ENCODE data around the gene PGP.

PGP gene

DNA sequence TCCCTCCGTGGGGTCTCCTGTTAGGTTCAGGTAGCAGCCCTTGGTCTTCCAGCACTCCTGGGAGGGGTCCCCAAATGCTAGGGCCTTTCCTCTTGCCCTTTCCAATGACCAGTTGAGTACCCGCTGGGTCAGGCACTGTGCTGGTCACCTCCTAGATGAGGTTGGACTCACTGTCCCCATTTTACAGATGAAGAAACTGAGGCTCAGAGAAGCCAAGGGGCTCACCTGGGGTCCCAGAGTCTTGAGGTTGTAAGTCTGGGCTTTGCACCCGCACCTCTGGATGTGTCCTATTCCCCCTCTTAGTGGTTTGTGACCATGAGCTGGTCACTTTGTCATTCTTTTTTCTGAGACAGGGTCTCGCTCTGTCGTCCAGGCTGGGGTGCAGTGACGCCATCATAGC is 16.9 kb downstream of the PGP start:
- no peak for DNase-seq

- DNase-seq: no peak
Measured at GRCh38 chr16:2196981-2197511, 17.6 kb downstream of the PGP start.

- no peak for DNase-seq
Measured at GRCh38 chr16:2196162-2196980, 18.3 kb downstream of the PGP start, which contains the start of gene CASKIN1. TSS of gene CASKIN1 (minus strand) at chr16:2196605. CDS start at chr16:2196432, 173 bp downstream.

- no peak for DNase-seq
Measured at GRCh38 chr16:2195322-2196161, 19.1 kb downstream of the PGP start.

DNA sequence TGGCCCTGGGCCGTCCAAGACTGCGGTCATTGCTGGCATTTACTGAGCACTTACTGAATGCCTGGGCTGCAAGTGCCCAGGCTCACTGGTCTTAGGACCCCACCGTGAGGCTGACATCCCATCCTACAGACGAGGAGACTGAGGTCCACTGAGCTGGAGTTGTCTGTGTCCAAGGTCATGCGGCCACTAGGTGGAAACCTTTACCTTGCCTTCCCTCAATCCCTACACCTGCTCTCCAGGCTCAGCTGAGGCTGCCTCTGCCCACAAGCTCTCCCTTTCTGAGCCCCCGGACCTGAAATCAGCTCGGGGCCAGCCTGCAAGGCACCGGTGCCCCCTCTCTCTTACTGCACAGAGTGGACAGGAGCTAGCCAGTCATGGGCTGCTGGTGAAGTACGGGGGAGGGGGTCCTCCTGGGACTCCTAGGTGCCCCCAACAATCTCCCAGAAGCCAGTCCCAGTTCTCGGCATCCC is 19.8 kb downstream of the PGP start:
- no peak for DNase-seq

DNA sequence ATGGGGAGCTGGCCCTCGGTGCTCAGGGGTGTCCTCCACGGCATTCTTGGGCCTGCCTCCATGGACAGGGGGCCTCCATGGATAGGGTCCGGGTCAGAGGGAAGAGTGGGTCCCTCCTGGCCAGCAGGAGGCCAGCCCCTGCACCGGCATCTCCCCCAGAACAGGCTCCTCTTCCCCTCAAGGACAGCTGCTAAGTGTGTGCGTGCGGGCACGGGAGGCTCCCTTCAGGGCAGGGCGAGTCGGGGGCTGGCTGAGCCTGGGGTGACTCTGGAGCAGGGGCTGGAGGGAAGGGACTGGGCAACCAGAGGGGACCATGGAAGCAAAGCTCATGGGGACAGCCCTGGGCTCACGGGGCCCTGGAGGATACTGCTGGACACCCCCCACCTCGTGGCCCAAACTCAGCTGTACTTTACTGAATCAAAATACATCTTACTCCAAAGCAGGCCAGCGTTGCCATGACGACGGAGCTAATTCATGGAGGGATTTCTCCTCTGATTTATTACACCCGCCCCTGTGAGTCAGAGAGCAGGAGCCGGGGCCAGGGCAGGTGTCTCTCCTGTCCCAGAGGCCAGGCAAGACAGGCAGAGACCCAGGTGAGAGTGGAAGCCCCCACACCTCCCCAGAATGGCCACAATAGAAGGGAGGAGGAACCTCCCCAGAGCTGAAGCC is 20.3 kb downstream of the PGP start:
- DNase-seq: no peak

GRCh38 chr16:2191446-2191706 is 23.3 kb downstream of the PGP start:
- no peak for DNase-seq

DNA sequence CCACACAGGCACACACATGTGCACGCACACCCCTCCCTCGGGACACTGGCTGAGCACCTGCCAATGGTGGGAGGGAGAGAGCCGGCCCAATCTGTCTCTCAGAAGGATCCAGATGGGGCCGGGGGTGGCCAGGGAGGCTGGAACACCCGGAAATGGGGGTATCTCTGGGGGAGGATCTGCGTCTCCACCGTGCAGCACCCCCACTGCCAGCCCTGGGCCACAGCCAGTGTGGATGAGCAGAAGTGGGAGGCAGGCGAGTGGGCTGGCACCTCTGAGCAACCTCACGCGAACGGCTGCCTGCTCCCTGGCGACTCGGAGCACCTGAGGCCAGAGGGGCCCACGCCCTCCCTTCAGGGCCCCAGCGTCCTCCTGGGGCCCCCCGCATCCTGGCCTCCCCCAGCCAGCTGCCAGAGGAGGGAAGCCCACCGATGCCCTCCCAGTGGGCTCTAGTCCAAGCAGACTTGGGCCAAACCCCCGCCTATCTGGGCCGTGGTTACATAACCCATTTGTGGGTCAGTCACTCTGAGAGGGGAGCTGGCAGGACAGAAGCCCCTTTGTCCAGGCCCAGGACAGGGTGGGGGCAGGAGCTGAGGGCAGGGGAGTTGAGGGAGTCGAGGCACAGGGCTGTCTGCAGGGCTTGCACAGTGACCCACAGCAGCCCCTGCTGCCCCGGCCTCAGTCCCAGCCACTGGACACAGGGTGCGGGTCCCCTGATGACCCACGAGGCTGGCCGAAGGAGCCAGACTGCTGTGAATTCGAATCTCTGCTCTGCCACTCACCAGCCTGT is 23.8 kb downstream of the PGP start:
- no peak for DNase-seq

DNA sequence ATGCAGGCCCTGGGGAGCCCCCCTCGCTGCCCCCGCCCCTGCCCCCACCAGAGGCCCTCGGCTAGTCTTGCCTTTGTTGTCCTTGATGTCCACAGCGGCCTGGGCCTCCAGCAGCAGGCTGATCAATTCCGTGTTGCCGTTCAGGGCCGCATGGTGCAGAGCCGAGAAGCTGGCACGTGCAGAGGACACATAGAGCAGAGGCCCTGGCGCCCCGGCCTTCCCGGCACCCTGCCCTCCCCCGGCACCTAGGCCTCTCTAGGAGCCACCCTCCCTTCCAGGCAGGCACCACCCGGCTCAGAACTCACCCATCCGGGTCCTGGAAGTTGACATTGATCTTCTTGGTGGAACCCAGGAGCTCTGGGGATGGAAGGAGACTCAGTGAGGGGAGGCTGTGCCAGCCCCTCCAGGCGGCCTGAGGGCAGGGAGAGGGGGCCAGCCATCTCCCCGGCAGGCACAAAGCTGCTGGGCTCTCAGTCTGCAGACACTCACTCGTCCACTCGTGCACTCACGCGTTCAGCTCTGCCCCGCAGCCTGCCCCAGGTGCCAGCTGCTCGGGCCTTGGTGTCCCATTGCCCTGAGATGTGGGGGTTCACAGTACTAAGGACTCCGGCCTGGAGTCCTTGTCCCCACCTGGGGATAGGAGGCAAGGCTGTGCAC is 24.5 kb downstream of the PGP start:
- DNase-seq: no peak

DNA sequence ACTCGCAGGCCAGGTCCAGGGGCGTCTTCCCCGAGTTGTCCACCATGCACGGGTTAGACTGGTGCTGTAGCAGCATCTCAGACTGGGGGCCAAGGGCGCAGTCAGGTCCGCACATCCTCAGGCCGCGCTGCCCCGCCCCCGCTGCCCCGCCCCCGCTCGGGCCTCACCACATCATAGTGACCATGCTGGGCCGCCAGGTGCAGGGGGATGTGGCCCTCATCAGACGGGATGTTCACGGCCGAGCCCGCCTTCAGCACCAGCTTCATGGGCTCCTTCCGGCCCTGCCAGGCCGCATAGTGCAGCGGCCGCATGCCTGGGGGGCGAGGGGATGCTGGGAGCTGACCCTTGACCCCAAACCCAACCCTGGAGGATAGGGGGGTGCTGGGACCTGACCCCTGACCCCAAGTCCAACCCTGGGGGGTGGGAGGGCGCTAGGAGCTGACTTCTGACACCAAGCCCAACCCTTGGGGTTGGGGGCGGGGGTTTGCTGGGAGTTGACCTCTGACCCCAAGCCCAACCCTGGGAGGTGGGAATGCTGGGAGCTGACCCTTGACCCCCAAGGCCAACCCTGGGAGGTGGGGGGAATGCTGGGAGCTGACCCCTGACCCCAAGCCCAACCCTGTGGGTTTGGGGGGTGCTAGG is 25.3 kb downstream of the PGP start:
- DNase-seq: no peak

- no peak for DNase-seq
Measured at GRCh38 chr16:2188395-2188794, 26.2 kb downstream of the PGP start.

DNA sequence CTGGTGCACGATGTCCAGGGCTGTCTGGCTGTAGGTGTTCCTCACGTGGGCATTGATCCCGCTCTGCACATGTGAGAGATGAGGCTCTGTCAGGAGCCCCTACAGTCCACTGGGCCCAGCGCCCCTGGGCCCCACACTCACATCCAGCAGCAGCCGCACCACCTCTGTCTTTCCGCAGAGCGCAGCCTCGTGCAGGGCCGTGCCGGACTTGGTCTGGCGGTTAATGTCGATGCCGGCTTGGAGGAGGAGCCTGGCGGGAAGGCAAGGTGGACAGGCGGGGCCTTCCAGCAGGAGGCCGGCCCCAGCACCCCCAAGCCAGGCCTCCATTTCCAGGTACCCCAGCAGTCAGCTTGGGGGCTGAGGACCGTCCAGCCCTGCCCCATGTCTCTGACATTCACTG is 27.4 kb downstream of the PGP start:
- DNase-seq: no peak

DNA sequence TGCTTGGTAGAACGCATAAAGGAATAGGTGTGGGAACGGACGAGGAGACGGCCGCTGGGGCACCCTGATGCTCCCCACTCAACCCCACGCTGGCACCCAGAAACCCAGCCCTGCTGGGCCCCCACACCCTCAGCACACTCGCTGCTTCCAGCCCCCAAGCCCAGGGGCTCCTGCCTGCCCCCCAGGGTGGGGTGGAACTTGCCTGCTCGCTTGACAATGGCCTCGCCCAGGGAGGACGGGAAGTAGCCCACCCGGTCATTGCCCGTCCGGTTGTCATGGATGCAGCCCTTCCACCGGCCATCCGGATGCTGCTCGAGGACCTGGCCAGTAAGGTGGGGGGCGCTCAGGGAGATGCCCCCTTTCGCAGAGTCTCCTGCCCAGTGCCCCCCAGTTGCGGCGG is 28.1 kb downstream of the PGP start:
- no peak for DNase-seq

DNA sequence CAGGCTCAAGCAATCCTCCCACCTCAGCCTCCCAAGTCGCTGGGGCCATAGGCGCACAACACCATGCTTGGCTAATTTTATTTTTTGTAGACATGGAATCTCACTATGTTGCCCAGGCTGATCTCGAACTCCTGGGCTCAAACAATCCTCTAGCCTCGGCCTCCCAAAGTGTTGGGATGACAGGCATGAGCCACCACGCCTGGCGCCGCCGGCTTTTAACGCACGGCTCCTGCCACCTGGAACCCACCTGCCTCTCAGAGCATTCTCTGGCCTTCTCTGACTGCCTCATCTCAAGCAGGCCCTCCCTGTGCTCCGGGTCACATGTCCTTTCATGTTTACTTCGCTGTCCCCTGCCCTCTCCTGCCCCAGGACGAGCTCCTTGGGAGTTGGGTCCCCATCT is 28.6 kb downstream of the PGP start:
- DNase-seq: no peak

DNA sequence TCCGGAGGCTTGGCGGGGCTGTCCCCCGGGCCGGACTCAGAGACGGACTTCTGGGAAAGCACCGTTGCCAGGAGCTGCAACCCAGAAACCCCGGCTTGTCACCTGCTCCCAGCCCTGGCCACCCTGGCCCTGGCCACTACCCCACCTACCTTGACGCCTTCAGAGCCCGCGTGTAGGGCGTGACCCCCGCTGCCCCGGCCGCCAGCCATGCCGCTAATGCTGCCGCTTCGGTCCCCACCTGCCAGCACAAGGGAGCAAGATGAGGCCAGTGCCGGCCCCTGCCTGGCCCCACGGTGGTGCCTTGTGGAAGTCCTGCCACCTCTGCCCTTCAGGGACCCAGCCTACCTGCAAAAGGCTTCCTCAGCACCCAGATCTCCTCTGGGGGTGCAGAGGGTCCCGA is 29.7 kb downstream of the PGP start:
- DNase-seq: no peak

DNA sequence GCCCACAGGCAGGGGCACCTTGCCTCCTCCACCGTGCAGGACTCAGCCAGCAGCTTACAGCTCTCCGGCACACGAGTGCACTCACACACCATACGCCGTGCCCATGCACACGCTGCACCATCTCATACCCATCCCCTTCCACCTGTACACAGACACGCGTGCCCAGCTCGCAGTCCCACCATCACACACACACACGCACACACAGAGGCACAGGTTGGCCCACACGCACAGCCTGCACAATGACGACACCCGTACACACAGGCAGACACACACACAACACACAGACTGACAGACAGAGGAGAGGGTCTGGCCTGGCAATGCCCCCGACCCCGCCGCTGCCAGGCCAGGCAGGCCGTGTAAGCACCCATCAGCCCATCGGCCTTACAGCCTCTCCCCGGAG is 30.3 kb downstream of the PGP start:
- no peak for DNase-seq

DNA sequence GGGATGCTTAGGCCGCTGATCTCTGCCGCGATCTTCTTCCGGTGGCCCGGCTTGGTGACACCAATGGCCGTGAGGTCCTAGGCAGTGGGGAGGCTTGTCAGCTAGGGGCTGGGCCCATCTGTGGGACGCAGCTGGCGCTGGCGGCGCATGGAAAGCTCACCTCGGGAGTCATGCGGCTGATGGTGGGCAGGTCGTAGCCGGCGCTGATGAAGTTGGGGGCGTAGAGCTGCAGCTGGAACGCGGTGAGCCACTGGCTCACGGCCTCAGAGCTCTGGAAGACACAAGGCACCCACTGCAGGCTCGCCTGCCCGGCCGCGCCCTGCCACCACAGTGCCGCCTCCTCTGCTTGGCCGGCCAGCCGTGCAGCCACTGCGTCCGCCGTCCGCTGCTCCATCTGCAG is 31.0 kb downstream of the PGP start:
- DNase-seq: no peak

DNA sequence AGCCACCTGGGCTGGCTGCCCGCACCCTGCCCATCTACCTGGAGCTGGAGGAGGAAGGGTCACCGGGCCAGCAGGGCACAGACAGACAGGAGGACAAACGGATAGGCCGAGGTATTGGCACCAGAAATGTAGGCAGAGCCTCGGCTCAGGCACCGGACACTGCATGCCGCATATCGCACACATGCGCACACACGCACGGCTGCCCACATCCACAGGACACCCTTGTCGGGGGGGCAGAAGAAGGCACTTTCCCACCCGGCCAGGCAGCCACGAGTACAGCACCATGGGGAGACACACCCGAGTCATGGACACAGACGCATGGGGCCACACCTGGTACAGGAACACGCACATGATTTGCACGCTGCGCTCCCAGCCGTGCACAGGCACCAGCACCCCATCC is 32.7 kb downstream of the PGP start:
- no peak for DNase-seq

- DNase-seq: no peak
Measured at GRCh38 chr16:2180962-2181923, 33.4 kb downstream of the PGP start.

DNA sequence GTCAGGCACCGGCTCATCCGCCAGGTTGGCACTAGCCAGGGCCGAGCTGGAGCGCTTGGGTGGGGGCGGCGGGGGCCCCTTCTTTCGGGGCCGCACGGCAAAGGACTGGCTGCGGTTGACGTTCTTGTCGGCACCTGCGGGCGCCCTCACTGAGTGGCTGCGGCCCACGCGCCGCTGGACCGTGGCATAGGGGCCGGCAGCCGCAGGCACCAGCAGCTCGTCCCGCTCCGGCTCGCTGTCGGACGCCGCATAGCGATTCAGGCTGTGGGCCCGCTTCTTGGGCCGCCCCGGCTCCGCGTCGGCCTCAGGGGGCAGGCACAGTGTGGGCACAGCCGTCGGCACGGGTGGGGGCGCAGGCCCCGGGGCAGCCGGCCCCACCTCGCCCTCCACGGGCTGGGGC is 34.2 kb downstream of the PGP start:
- DNase-seq: no peak
